ENCODE data around the gene PROM1. TPM values are rescaled to one million over a fixed set of nuclear protein-coding genes. Genes with fewer than 3 reads are reported as not detected.

PROM1 gene
- total RNA-seq, 1 experiment from 2014 or later = not detected

GRCh38 chr4:16035843-16036242 lies 48.0 kb downstream of the PROM1 start:
- Histone ChIP-seq H3K9me3 (ENCODE audit: low read length) (no peaks in the 10 kb centered on the region), H2AFZ (ENCODE audit: low read length) (no peak overlapping the region), H3K4me1 (ENCODE audit: insufficient read depth, low read length) (peaks cover 14% of the 10 kb centered on the region), H3K9ac (ENCODE audit: low read length) (no peak overlapping the region), H3K4me2 (ENCODE audit: low read length) (no peak overlapping the region), H3K4me3 (ENCODE audit: low read length) (no peak overlapping the region), H3K79me2 (ENCODE audit: low read length) (no peaks in the 10 kb centered on the region), H3F3A (ENCODE audit: low read length, unreplicated experiment) (no peaks in the 10 kb centered on the region), H3K36me3 (ENCODE audit: low read depth, low read length) (no peaks in the 10 kb centered on the region), H3K27me3 (ENCODE audit: low read length) (no peaks in the 10 kb centered on the region), H3K27ac (ENCODE audit: low read length) (no peak overlapping the region), H4K20me1 (ENCODE audit: low read length) (no peaks in the 10 kb centered on the region), H3K9me2 (replicated peaks; ENCODE audit: low read length) (no peaks in the 10 kb centered on the region)
- CTCF ChIA-PET = no interaction called here
- TF ChIP-seq, protein P1, sequence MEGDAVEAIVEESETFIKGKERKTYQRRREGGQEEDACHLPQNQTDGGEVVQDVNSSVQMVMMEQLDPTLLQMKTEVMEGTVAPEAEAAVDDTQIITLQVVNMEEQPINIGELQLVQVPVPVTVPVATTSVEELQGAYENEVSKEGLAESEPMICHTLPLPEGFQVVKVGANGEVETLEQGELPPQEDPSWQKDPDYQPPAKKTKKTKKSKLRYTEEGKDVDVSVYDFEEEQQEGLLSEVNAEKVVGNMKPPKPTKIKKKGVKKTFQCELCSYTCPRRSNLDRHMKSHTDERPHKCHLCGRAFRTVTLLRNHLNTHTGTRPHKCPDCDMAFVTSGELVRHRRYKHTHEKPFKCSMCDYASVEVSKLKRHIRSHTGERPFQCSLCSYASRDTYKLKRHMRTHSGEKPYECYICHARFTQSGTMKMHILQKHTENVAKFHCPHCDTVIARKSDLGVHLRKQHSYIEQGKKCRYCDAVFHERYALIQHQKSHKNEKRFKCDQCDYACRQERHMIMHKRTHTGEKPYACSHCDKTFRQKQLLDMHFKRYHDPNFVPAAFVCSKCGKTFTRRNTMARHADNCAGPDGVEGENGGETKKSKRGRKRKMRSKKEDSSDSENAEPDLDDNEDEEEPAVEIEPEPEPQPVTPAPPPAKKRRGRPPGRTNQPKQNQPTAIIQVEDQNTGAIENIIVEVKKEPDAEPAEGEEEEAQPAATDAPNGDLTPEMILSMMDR (conservative IDR thresholded peaks at IDR 0.05; ENCODE audit: low read depth, low read length) = no peak
- TF ChIP-seq EZH2 (IDR thresholded peaks at IDR 0.05; ENCODE audit: low read length, unreplicated experiment) = no peak
- no peak for TF ChIP-seq EZH2phosphoT487 (IDR thresholded peaks at IDR 0.05; ENCODE audit: borderline replicate concordance, low read length)
- BruUV-seq (replicated peaks) = no TSS peak
- intact Hi-C loops (cut with micrococcal nuclease) = no loop called here
- ATAC-seq = no peak
- no peak for DNase-seq
- POLR2A ChIA-PET (ENCODE audit: unreplicated experiment) = no interaction called here

DNA sequence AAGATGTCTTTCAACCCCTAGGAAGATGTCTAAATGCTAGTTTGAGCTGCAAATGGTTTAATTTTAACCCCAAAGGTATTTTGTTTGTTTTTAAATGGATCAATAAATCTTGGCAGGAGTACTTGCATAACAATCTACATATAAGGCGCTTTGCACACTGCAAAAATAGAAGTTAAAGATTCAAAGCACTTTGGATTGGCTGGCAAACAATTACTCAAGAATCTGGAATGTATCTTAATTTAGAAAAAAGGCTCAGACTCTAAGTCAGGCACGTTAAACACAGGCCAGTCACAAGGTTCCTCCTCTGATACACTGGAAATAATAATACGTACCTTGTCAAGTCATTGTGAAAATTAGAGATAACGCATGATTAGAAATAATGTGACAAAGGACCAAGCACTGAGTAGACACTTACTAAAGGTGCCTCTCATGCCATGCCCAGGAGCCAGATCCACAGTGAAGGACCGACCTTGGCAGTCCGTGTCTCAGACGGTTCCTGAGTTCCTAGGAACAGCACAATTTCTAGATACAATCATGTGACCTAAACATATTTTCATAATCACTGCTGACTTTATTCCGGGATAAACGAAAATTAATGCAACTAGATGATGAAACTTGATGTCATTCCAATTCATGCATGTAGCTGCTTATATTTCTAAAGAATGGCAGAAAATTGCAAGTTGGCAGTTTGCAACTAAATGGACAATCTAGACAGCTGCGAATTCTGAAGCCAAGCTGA lies 49.6 kb downstream of the PROM1 start:
- no peaks in the 10 kb centered on the region for H3K36me3 ChIP-seq (ENCODE audit: low read depth, low read length)
- POLR2A ChIA-PET (ENCODE audit: unreplicated experiment) = no interaction called here
- H3K79me2 ChIP-seq (ENCODE audit: low read length) = no peaks in the 10 kb centered on the region
- H3K27ac ChIP-seq (ENCODE audit: low read length) = peak overlapping the region; percentile 3; the same call in 1 of the 2 replicates
- H3K4me2 ChIP-seq (ENCODE audit: low read length) = peak overlapping the region; percentile 46
- CTCF ChIA-PET = interaction anchor here (0.7 kb wide), 1 partner anchor 1289 kb away, joined by 3 read pairs; no protein-coding TSS in a partner anchor
- H3K4me3 ChIP-seq (ENCODE audit: low read length) = 0 out of 2 replicates have a peak overlapping the region, but pooled peaks have one; percentile 5
- no TSS peak for BruUV-seq (replicated peaks)
- DNase-seq = peak; percentile 75
- no peaks in the 10 kb centered on the region for H3K9me3 ChIP-seq (ENCODE audit: low read length)
- H3K4me1 ChIP-seq (ENCODE audit: insufficient read depth, low read length) = peaks cover 17% of the 10 kb centered on the region
- H2AFZ ChIP-seq (ENCODE audit: low read length) = peak overlapping the region; percentile 40
- intact Hi-C loops (cut with micrococcal nuclease) = no loop called here
- H3K9me2 ChIP-seq (replicated peaks; ENCODE audit: low read length) = no peaks in the 10 kb centered on the region
- ATAC-seq = peak; percentile 77
- no peaks in the 10 kb centered on the region for H3K27me3 ChIP-seq (ENCODE audit: low read length)
- no peak for TF ChIP-seq EZH2phosphoT487 (IDR thresholded peaks at IDR 0.05; ENCODE audit: borderline replicate concordance, low read length)
- no peaks in the 10 kb centered on the region for H4K20me1 ChIP-seq (ENCODE audit: low read length)
- H3F3A ChIP-seq (ENCODE audit: low read length, unreplicated experiment) = no peaks in the 10 kb centered on the region
- no peak overlapping the region for H3K9ac ChIP-seq (ENCODE audit: low read length)

- Histone ChIP-seq H3K27ac (ENCODE audit: low read length) (no peak overlapping the region), H3K36me3 (ENCODE audit: low read depth, low read length) (no peaks in the 10 kb centered on the region), H3K4me1 (ENCODE audit: insufficient read depth, low read length) (peaks cover 24% of the 10 kb centered on the region), H3K9me2 (replicated peaks; ENCODE audit: low read length) (no peaks in the 10 kb centered on the region), H3K9ac (ENCODE audit: low read length) (no peak overlapping the region), H3F3A (ENCODE audit: low read length, unreplicated experiment) (no peaks in the 10 kb centered on the region), H4K20me1 (ENCODE audit: low read length) (no peaks in the 10 kb centered on the region), H3K27me3 (ENCODE audit: low read length) (no peaks in the 10 kb centered on the region), H3K79me2 (ENCODE audit: low read length) (no peaks in the 10 kb centered on the region), H3K4me2 (ENCODE audit: low read length) (no peak overlapping the region), H3K9me3 (ENCODE audit: low read length) (no peaks in the 10 kb centered on the region), H2AFZ (ENCODE audit: low read length) (no peak overlapping the region), H3K4me3 (ENCODE audit: low read length) (no peak overlapping the region)
- no peak for ATAC-seq
- CTCF ChIA-PET = no interaction called here
- TF ChIP-seq, protein P1 (conservative IDR thresholded peaks at IDR 0.05; ENCODE audit: low read depth, low read length) = no peak
- no peak for TF ChIP-seq EZH2 (IDR thresholded peaks at IDR 0.05; ENCODE audit: low read length, unreplicated experiment)
- no peak for TF ChIP-seq EZH2phosphoT487 (IDR thresholded peaks at IDR 0.05; ENCODE audit: borderline replicate concordance, low read length)
- BruUV-seq (replicated peaks) = no TSS peak
- DNase-seq = no peak
- intact Hi-C loops (cut with micrococcal nuclease) = no loop called here
- POLR2A ChIA-PET (ENCODE audit: unreplicated experiment) = no interaction called here
Measured at GRCh38 chr4:16032396-16032770, 51.4 kb downstream of the PROM1 start.
